ENCODE measurements around the gene SORCS2. TPM values are rescaled to one million over a fixed set of nuclear protein-coding genes. Genes with fewer than 3 reads are reported as not detected.

Gene SORCS2
- polyA plus RNA-seq, 1 of the 3 experiments (the other 2 are of a cell fraction): 1.6 TPM

GRCh38 chr4:7312691-7313090, 120.4 kb downstream of the SORCS2 start:
- no peaks in the 10 kb centered on the region for H3F3A ChIP-seq (replicated peaks; ENCODE audit: insufficient read depth)
- TF ChIP-seq, protein P1, sequence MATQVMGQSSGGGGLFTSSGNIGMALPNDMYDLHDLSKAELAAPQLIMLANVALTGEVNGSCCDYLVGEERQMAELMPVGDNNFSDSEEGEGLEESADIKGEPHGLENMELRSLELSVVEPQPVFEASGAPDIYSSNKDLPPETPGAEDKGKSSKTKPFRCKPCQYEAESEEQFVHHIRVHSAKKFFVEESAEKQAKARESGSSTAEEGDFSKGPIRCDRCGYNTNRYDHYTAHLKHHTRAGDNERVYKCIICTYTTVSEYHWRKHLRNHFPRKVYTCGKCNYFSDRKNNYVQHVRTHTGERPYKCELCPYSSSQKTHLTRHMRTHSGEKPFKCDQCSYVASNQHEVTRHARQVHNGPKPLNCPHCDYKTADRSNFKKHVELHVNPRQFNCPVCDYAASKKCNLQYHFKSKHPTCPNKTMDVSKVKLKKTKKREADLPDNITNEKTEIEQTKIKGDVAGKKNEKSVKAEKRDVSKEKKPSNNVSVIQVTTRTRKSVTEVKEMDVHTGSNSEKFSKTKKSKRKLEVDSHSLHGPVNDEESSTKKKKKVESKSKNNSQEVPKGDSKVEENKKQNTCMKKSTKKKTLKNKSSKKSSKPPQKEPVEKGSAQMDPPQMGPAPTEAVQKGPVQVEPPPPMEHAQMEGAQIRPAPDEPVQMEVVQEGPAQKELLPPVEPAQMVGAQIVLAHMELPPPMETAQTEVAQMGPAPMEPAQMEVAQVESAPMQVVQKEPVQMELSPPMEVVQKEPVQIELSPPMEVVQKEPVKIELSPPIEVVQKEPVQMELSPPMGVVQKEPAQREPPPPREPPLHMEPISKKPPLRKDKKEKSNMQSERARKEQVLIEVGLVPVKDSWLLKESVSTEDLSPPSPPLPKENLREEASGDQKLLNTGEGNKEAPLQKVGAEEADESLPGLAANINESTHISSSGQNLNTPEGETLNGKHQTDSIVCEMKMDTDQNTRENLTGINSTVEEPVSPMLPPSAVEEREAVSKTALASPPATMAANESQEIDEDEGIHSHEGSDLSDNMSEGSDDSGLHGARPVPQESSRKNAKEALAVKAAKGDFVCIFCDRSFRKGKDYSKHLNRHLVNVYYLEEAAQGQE (IDR thresholded peaks at IDR 0.05; ENCODE audit: low read depth, low read length): no peak
- TF ChIP-seq EP300 (IDR thresholded peaks at IDR 0.05; ENCODE audit: borderline replicate concordance in 1 of 2, low read depth in 1 of 2, low read length in 1 of 2): no peak
- TF ChIP-seq USF1 (IDR thresholded peaks at IDR 0.05; ENCODE audit: borderline replicate concordance, low read depth): no peak
- TF ChIP-seq, protein P2, sequence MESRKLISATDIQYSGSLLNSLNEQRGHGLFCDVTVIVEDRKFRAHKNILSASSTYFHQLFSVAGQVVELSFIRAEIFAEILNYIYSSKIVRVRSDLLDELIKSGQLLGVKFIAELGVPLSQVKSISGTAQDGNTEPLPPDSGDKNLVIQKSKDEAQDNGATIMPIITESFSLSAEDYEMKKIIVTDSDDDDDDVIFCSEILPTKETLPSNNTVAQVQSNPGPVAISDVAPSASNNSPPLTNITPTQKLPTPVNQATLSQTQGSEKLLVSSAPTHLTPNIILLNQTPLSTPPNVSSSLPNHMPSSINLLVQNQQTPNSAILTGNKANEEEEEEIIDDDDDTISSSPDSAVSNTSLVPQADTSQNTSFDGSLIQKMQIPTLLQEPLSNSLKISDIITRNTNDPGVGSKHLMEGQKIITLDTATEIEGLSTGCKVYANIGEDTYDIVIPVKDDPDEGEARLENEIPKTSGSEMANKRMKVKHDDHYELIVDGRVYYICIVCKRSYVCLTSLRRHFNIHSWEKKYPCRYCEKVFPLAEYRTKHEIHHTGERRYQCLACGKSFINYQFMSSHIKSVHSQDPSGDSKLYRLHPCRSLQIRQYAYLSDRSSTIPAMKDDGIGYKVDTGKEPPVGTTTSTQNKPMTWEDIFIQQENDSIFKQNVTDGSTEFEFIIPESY (IDR thresholded peaks at IDR 0.05; ENCODE audit: borderline replicate concordance, low read depth): no peak
- TF ChIP-seq ELF1 (IDR thresholded peaks at IDR 0.05): no peak
- TF ChIP-seq NFIC (IDR thresholded peaks at IDR 0.05; ENCODE audit: borderline replicate concordance): no peak
- no peak for TF ChIP-seq FOSL2 (IDR thresholded peaks at IDR 0.05; ENCODE audit: borderline replicate concordance, low read depth)
- TF ChIP-seq FOXJ3 (CRISPR knock-in tag; IDR thresholded peaks at IDR 0.05): no peak
- TF ChIP-seq SIN3A (IDR thresholded peaks at IDR 0.05; ENCODE audit: borderline replicate concordance, low read depth, low read length): no peak
- no peak for TF ChIP-seq POLR2AphosphoS5 (IDR thresholded peaks at IDR 0.05; ENCODE audit: low read depth, low read length)
- no peak for TF ChIP-seq FOXM1 (IDR thresholded peaks at IDR 0.05; ENCODE audit: low read depth)
- no peak for TF ChIP-seq GATA2 (CRISPR knock-in tag; IDR thresholded peaks at IDR 0.05)
- no peak for TF ChIP-seq SMC3 (IDR thresholded peaks at IDR 0.05; ENCODE audit: low read depth, low read length)
- TF ChIP-seq RFX5 (IDR thresholded peaks at IDR 0.05; ENCODE audit: low read length): no peak
- no peak for TF ChIP-seq TCF12 (IDR thresholded peaks at IDR 0.05)
- TF ChIP-seq IRF3 (IDR thresholded peaks at IDR 0.05; ENCODE audit: low read depth, low read length): no peak
- no peak for TF ChIP-seq MXI1 (IDR thresholded peaks at IDR 0.05; ENCODE audit: low read depth, low read length)
- TF ChIP-seq MAX (IDR thresholded peaks at IDR 0.05; ENCODE audit: low read depth): no peak
- no peak for TF ChIP-seq JUND (IDR thresholded peaks at IDR 0.05)
- H3K4me2 ChIP-seq: no peak overlapping the region
- H3K9me3 ChIP-seq: no peaks in the 10 kb centered on the region
- POLR2A ChIA-PET: interaction anchor here (1.1 kb wide), 1 partner anchor 19 kb away, joined by 4 read pairs; no protein-coding TSS in a partner anchor
- no peak overlapping the region for H3K27ac ChIP-seq (ENCODE audit: low read depth in 2 of 2, low read length in 1 of 2)
- no peaks in the 10 kb centered on the region for H3K36me3 ChIP-seq (replicated peaks in 1 of 2; ENCODE audit: control insufficient read depth in 1 of 2, insufficient read depth in 2 of 2, low read length in 1 of 2)
- H3K27me3 ChIP-seq (ENCODE audit: insufficient read depth): 0 out of 2 replicates have a peak, but pooled peaks cover 5% of the 10 kb centered on the region
- no peaks in the 10 kb centered on the region for H4K20me1 ChIP-seq (ENCODE audit: insufficient read depth)
- WGBS (ENCODE audit: low lambda C conversion rate): 63% methylated on average over 4 of the region's 7 CpGs
- no peaks in the 10 kb centered on the region for H3K79me2 ChIP-seq (ENCODE audit: insufficient read depth)
- H3K4me3 ChIP-seq (ENCODE audit: low read depth in 2 of 2, low read length in 1 of 2): no peak overlapping the region
- no peak for DNase-seq
- no peak overlapping the region for H3K9ac ChIP-seq
- no peaks in the 10 kb centered on the region for H3K4me1 ChIP-seq (ENCODE audit: control insufficient read depth in 1 of 2, insufficient read depth in 2 of 2, low read depth in 1 of 2, low read length in 1 of 2)
- CTCF ChIA-PET: interaction anchor here (2.1 to 3.5 kb wide), 3 partner anchors 17 to 121 kb away, joined by 8 to 14 read pairs (median 9); partner anchors contain the start of gene SORCS2
- no peak overlapping the region for H2AFZ ChIP-seq (ENCODE audit: low read depth)
- no peaks in the 10 kb centered on the region for H3K9me2 ChIP-seq

Measured in SK-N-SH (cell line).